ENCODE data around the gene CNOT9. TPM values are rescaled to one million over a fixed set of nuclear protein-coding genes. Genes with fewer than 3 reads are reported as not detected.

Gene CNOT9
- total and polyA plus RNA-seq, 2 of the 13 experiments (the other 11 are each of a cell fraction or from before 2014, with no cell fraction given), result 82.6 to 92.4 TPM

GRCh38 chr2:218578272-218578877, 9.7 kb downstream of the CNOT9 start:
- no peak overlapping the region for H3K27ac ChIP-seq (ENCODE audit: extremely low read length, insufficient read depth, low read length)
- DNase-seq (ENCODE audit: low spot score), result no peak
- POLR2A ChIA-PET, result no interaction called here
- WGBS (ENCODE audit: low lambda C conversion rate), result 98% methylated on average over 3 of the region's 3 CpGs
- CTCF ChIA-PET (ENCODE audit: low intra/inter-chr PET ratio, low total read pairs), result no interaction called here
- H3K9ac ChIP-seq (ENCODE audit: insufficient read depth, low read depth, low read length), result no peak overlapping the region
- no peak for ATAC-seq
- TF ChIP-seq MAFK (conservative IDR thresholded peaks at IDR 0.05 in 1 of 2, IDR thresholded peaks at IDR 0.05 in 1 of 2; ENCODE audit: low read length in 2 of 2) (0 out of 4 replicates have a peak, but pooled peaks of 1 of the 2 experiments have one; percentile 7), KLF6 (CRISPR knock-in tag; IDR thresholded peaks at IDR 0.05) (no peak), HOXA7 (CRISPR knock-in tag; IDR thresholded peaks at IDR 0.05) (no peak), ZNF629 (CRISPR knock-in tag; conservative IDR thresholded peaks at IDR 0.05) (peak; percentile 85), GMEB2 (CRISPR knock-in tag; IDR thresholded peaks at IDR 0.05; ENCODE audit: low read depth) (no peak), AGO2 (optimal IDR thresholded peaks at IDR 0.05; ENCODE audit: low read depth, low read length) (no peak), ZSCAN25 (CRISPR knock-in tag; IDR thresholded peaks at IDR 0.05) (no peak)
- peaks cover 9% of the 10 kb centered on the region; the same call in 1 of the 2 replicates for H4K20me1 ChIP-seq (ENCODE audit: insufficient read depth, low read length)
- in situ Hi-C loops (cut with HindIII; ENCODE audit: extremely low pct_ligation_motif_present, low pct_unique_long_range_greater_than_20kb) (no loop called here), intact Hi-C loops (cut with micrococcal nuclease; ENCODE audit: unreplicated experiment) (no loop called here)
- H2AFZ ChIP-seq (ENCODE audit: low read length), result no peak overlapping the region
- no peak overlapping the region for H3K4me2 ChIP-seq (ENCODE audit: low read depth, low read length)
- no peaks in the 10 kb centered on the region for H3K4me1 ChIP-seq (ENCODE audit: insufficient read depth, low read length)
- FAIRE-seq, result no peak
- no peak overlapping the region for H3K4me3 ChIP-seq (replicated peaks in 1 of 3; ENCODE audit: insufficient read depth in 1 of 3, low read depth in 2 of 3, low read length in 3 of 3)
- peaks cover 15 to 51% of the 10 kb centered on the region in 2 experiments for H3K36me3 ChIP-seq (replicated peaks in 1 of 2; ENCODE audit: control insufficient read depth in 1 of 2, insufficient read depth in 2 of 2, low read length in 2 of 2)
- H3K79me2 ChIP-seq (ENCODE audit: insufficient read depth, low read length), result peaks cover 61% of the 10 kb centered on the region
- H3K9me3 ChIP-seq (ENCODE audit: low read length), result no peaks in the 10 kb centered on the region
- no peaks in the 10 kb centered on the region for H3K27me3 ChIP-seq (ENCODE audit: control insufficient read depth in 1 of 2, insufficient read depth in 2 of 2, low read length in 2 of 2)
- BruUV-seq (replicated peaks), result TSS peak; percentile 1

- Histone ChIP-seq H3K27me3 (ENCODE audit: control insufficient read depth in 1 of 2, insufficient read depth in 2 of 2, low read length in 2 of 2) (no peaks in the 10 kb centered on the region), H2AFZ (ENCODE audit: low read length) (no peak overlapping the region), H3K36me3 (replicated peaks in 1 of 2; ENCODE audit: control insufficient read depth in 1 of 2, insufficient read depth in 2 of 2, low read length in 2 of 2) (peaks cover 24 to 67% of the 10 kb centered on the region in 2 experiments), H3K27ac (ENCODE audit: extremely low read length, insufficient read depth, low read length) (no peak overlapping the region), H3K4me1 (ENCODE audit: insufficient read depth, low read length) (no peaks in the 10 kb centered on the region), H3K4me2 (ENCODE audit: low read depth, low read length) (no peak overlapping the region), H3K9me3 (ENCODE audit: low read length) (no peaks in the 10 kb centered on the region), H3K79me2 (ENCODE audit: insufficient read depth, low read length) (peaks cover 26% of the 10 kb centered on the region), H4K20me1 (ENCODE audit: insufficient read depth, low read length) (peaks cover 9% of the 10 kb centered on the region; the same call in 1 of the 2 replicates), H3K9ac (ENCODE audit: insufficient read depth, low read depth, low read length) (no peak overlapping the region), H3K4me3 (replicated peaks in 1 of 3; ENCODE audit: insufficient read depth in 1 of 3, low read depth in 2 of 3, low read length in 3 of 3) (no peak overlapping the region)
- no peak for FAIRE-seq
- 97% methylated on average over 7 of the region's 7 CpGs for WGBS (ENCODE audit: low lambda C conversion rate)
- ChIA-PET POLR2A (no interaction called here), CTCF (ENCODE audit: low intra/inter-chr PET ratio, low total read pairs) (no interaction called here)
- no TSS peak for BruUV-seq (replicated peaks)
- in situ Hi-C loops (cut with HindIII; ENCODE audit: extremely low pct_ligation_motif_present, low pct_unique_long_range_greater_than_20kb) (no loop called here), intact Hi-C loops (cut with micrococcal nuclease; ENCODE audit: unreplicated experiment) (no loop called here)
- ATAC-seq, result no peak
- DNase-seq (ENCODE audit: low spot score), result no peak
- no peak for TF ChIP-seq ZNF746 (CRISPR knock-in tag; IDR thresholded peaks at IDR 0.05)
- no peak for TF ChIP-seq CEBPZ (IDR thresholded peaks at IDR 0.05; ENCODE audit: low read length)
- no peak for TF ChIP-seq ZNF616 (CRISPR knock-in tag; IDR thresholded peaks at IDR 0.05; ENCODE audit: low read depth)
- no peak for TF ChIP-seq ZNF280B (CRISPR knock-in tag; IDR thresholded peaks at IDR 0.05; ENCODE audit: borderline replicate concordance)
- TF ChIP-seq SP2 (CRISPR knock-in tag; IDR thresholded peaks at IDR 0.05), result no peak
Measured at GRCh38 chr2:218582076-218582475, 13.4 kb downstream of the CNOT9 start.

All from HepG2 (cell line).